Measurements from ENCODE around the gene HNF4A.

- TF ChIP-seq CTCF (IDR thresholded peaks at IDR 0.05) (no peak), POLR2A (IDR thresholded peaks at IDR 0.05) (no peak)
These were observed 46.4 kb downstream of the HNF4A start for GRCh38 chr20:44401770-44402390.
